ENCODE data around the gene SH3D21.

- TF ChIP-seq CTCF (conservative IDR thresholded peaks at IDR 0.05 in 1 of 2, IDR thresholded peaks at IDR 0.05 in 1 of 2; ENCODE audit: extremely low read depth in 1 of 2, insufficient read depth in 1 of 2, low read depth in 1 of 2, low read length in 2 of 2) (no peak), EZH2 (IDR thresholded peaks at IDR 0.05; ENCODE audit: borderline replicate concordance, low read length) (no peak)
Observed at GRCh38 chr1:36287595-36287994, 18.6 kb upstream of the SH3D21 start.
